Astrocyte of the cerebellum (primary cell): Measurements from ENCODE around the gene RAPGEF4.

ENCODE experiments used
- DNase-seq: peaks from one replicate; pipeline ENCODE4 v3.0.0-alpha.2; 2011; ENCODE audit warnings: low read depth
- H3K4me3 ChIP-seq: 2 replicates; pipeline ENCODE4 v1.5.1; 2011; ENCODE audit warnings: mild to moderate bottlenecking, low read depth, low read length, moderate library complexity
- CTCF ChIP-seq: IDR thresholded peaks from 2 replicates; pipeline ENCODE4 v1.5.1; 2012; ENCODE audit warnings: low read length, low read depth, moderate library complexity, mild to moderate bottlenecking; ENCODE audit errors: missing control alignments
- in situ Hi-C: cut with HindIII; loops from 2 replicates; pipeline ENCODE4 v1.10.0; 2017; ENCODE audit warnings: low sequenced_read_pairs

Gene RAPGEF4

GRCh38 chr2:172947461-172948153 is 212.0 kb downstream of the RAPGEF4 start:
- no peak for DNase-seq
- in situ Hi-C loops, result no loop called here
- no peak overlapping the region for H3K4me3 ChIP-seq
- TF ChIP-seq CTCF, result no peak

GRCh38 chr2:172949522-172949921 is 213.9 kb downstream of the RAPGEF4 start:
- H3K4me3 ChIP-seq, result no peak overlapping the region
- in situ Hi-C loops, result no loop called here
- DNase-seq, result no peak
- TF ChIP-seq CTCF, result no peak

GRCh38 chr2:172950565-172950964 is 214.9 kb downstream of the RAPGEF4 start:
- H3K4me3 ChIP-seq, result no peak overlapping the region
- DNase-seq, result no peak
- no peak for TF ChIP-seq CTCF
- in situ Hi-C loops, result no loop called here

GRCh38 chr2:172951554-172951953 is 215.9 kb downstream of the RAPGEF4 start:
- in situ Hi-C loops, result no loop called here
- no peak overlapping the region for H3K4me3 ChIP-seq
- no peak for DNase-seq
- TF ChIP-seq CTCF, result no peak

- no peak for TF ChIP-seq CTCF
Observed at GRCh38 chr2:172953411-172953810, 217.8 kb downstream of the RAPGEF4 start.

GRCh38 chr2:172953970-172954852 is 218.6 kb downstream of the RAPGEF4 start:
- in situ Hi-C loops, result no loop called here
- no peak for DNase-seq
- H3K4me3 ChIP-seq, result no peak overlapping the region
- no peak for TF ChIP-seq CTCF

More at GRCh38 chr2:172953411-172953810, 217.8 kb downstream of the RAPGEF4 start:
- no peak for DNase-seq
- H3K4me3 ChIP-seq, result no peak overlapping the region
- in situ Hi-C loops, result no loop called here
